Effector memory CD8-positive, alpha-beta T cell (primary cell): ENCODE data around the gene SBF1.

Experiments used
- ATAC-seq: fragments of 150-1000 bp; cut with Tn5 transposase; replicated peaks from 2 replicates; pipeline ENCODE4 v1.10.0; 2021; ENCODE audit warnings: mild to moderate bottlenecking, moderate library complexity
- DNase-seq, 3 experiments: peaks; one replicate each; pipeline ENCODE4 v3.0.0; 2021
- H3K27ac Mint-ChIP-seq, 2 donors: one replicate each; pipeline ENCODE4 v1.8.0; 2022; ENCODE audit warnings: mild to moderate bottlenecking in 2 of 2, mixed read lengths in 2 of 2, moderate library complexity in 2 of 2
- H3K27me3 Mint-ChIP-seq, 2 donors: one replicate each; pipeline ENCODE4 v1.8.0; 2022; ENCODE audit warnings: mixed read lengths in 2 of 2
- H3K36me3 Mint-ChIP-seq: one replicate; pipeline ENCODE4 v1.8.0; 2022; ENCODE audit warnings: mild to moderate bottlenecking, moderate library complexity, mixed read lengths; ENCODE audit not compliant: insufficient read depth
- H3K4me1 Mint-ChIP-seq, 2 donors: one replicate each; pipeline ENCODE4 v1.8.0; 2022; ENCODE audit warnings: low read depth in 2 of 2, mixed read lengths in 2 of 2
- H3K4me3 Mint-ChIP-seq, 2 donors: one replicate each; pipeline ENCODE4 v1.8.0; 2022; ENCODE audit warnings: mild to moderate bottlenecking in 2 of 2, mixed read lengths in 2 of 2, moderate library complexity in 2 of 2
- H3K9me3 Mint-ChIP-seq, 2 donors: one replicate each; pipeline ENCODE4 v1.8.0; 2022; ENCODE audit warnings: mixed read lengths in 2 of 2

SBF1 gene

GRCh38 chr22:50463188-50463900 lies 11.5 kb downstream of the SBF1 start:
- Mint-ChIP-seq H3K27ac (peak overlapping the region; percentile 58 to 69), H3K4me3 (no peak overlapping the region), H3K36me3 (peaks cover 67% of the 10 kb centered on the region), H3K9me3 (no peaks in the 10 kb centered on the region), H3K4me1 (peaks cover 5 to 13% of the 10 kb centered on the region in 2 donors), H3K27me3 (no peaks in the 10 kb centered on the region)
- no peak for DNase-seq
- no peak for ATAC-seq

DNA sequence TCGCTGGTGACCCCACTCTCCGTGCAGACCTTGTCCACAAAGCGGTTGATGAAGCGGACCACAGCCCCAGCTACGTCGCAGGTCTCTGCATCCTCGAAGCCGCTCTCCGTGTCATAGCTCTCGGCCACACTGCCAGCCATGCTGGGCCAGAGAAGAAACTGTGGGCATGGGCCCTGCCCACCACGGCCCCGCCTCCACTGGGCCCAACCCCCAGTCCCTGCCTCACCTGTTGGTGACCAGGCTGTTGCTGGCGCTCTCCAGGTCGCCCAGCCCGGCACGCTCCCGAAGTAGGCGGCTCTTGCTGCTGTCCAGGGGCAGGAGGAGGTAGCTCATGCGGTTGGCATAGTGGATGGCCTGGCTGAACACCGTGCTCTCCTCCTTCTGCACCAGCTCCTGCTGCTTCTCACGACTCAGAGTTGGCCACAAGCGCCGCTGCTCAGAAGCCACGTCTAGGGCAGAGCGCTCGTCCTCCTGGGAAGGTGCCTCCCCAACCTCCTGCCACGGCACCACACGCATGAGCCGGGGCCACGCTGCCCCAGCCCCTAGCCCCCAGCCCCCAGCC lies 12.8 kb downstream of the SBF1 start:
- peaks cover 77% of the 10 kb centered on the region for H3K36me3 Mint-ChIP-seq

GRCh38 chr22:50461536-50461935 lies 13.3 kb downstream of the SBF1 start:
- Mint-ChIP-seq H3K4me1 (peaks cover 0 to 12% of the 10 kb centered on the region in 2 donors), H3K36me3 (peaks cover 79% of the 10 kb centered on the region), H3K27ac (no peak overlapping the region), H3K27me3 (no peaks in the 10 kb centered on the region), H3K4me3 (no peak overlapping the region), H3K9me3 (no peaks in the 10 kb centered on the region)
- DNase-seq, result no peak
- ATAC-seq, result no peak

More for the DNA sequence above, 12.8 kb downstream of the SBF1 start:
- ATAC-seq, result no peak
- Mint-ChIP-seq H3K4me3 (no peak overlapping the region), H3K27me3 (no peaks in the 10 kb centered on the region), H3K9me3 (no peaks in the 10 kb centered on the region), H3K4me1 (peaks cover 5 to 14% of the 10 kb centered on the region in 2 donors), H3K27ac (no peak overlapping the region)
- no peak for DNase-seq

GRCh38 chr22:50460938-50461337 lies 13.9 kb downstream of the SBF1 start:
- no peak overlapping the region for H3K4me3 Mint-ChIP-seq
- ATAC-seq (no peak), DNase-seq (no peak)
- H3K27ac Mint-ChIP-seq, result peak overlapping the region in 1 of 2 donors; percentile 46
- peaks cover 0 to 7% of the 10 kb centered on the region in 2 donors for H3K4me1 Mint-ChIP-seq
- H3K27me3 Mint-ChIP-seq, result no peaks in the 10 kb centered on the region
- no peaks in the 10 kb centered on the region for H3K9me3 Mint-ChIP-seq
- peaks cover 80% of the 10 kb centered on the region for H3K36me3 Mint-ChIP-seq

DNA sequence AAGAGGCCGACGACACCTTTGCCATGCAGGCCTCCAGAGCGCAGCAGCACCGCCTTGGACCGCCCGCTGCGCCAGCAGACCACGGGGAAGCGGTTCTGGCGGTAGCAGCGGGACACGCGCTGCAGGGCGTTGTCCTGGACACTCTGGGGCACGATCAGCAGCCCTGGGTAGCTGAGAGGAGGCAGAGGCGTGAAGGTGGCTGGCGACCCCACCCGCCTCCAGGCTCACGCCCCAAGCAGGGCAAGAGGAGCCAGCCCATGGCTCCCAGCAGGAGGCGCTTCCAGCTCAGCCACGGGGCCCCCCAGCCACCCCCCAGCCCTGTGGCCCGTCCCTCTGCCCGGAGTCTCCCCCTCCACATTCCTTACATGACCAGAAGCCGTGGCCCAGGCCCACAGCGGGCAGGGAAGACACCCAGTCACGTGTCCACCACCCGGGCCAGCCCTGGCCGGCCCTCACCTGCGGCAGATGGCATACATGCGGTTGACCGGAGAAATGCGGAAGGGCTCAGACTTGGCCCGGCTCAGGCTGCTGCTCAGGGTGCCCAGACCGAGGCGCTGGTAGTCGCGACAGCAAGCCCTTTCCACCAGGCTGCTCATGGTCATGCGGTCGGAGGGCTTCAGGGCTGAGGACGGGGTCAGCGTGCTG lies 15.2 kb downstream of the SBF1 start:
- Mint-ChIP-seq H3K36me3 (peaks cover 80% of the 10 kb centered on the region), H3K27me3 (no peaks in the 10 kb centered on the region), H3K4me3 (no peak overlapping the region), H3K27ac (peak overlapping the region in 1 of 2 donors; percentile 29), H3K4me1 (peaks cover 5 to 6% of the 10 kb centered on the region in 2 donors), H3K9me3 (no peaks in the 10 kb centered on the region)
- ATAC-seq, result peak; percentile 51
- no peak for DNase-seq

GRCh38 chr22:50459016-50459415 lies 15.8 kb downstream of the SBF1 start:
- H3K27me3 Mint-ChIP-seq, result no peaks in the 10 kb centered on the region
- ATAC-seq, result no peak
- H3K36me3 Mint-ChIP-seq, result peaks cover 81% of the 10 kb centered on the region
- no peak overlapping the region for H3K4me3 Mint-ChIP-seq
- no peaks in the 10 kb centered on the region for H3K9me3 Mint-ChIP-seq
- H3K27ac Mint-ChIP-seq, result peak overlapping the region in 1 of 2 donors; percentile 49
- H3K4me1 Mint-ChIP-seq, result peaks cover 6% of the 10 kb centered on the region in 2 donors
- no peak for DNase-seq

DNA sequence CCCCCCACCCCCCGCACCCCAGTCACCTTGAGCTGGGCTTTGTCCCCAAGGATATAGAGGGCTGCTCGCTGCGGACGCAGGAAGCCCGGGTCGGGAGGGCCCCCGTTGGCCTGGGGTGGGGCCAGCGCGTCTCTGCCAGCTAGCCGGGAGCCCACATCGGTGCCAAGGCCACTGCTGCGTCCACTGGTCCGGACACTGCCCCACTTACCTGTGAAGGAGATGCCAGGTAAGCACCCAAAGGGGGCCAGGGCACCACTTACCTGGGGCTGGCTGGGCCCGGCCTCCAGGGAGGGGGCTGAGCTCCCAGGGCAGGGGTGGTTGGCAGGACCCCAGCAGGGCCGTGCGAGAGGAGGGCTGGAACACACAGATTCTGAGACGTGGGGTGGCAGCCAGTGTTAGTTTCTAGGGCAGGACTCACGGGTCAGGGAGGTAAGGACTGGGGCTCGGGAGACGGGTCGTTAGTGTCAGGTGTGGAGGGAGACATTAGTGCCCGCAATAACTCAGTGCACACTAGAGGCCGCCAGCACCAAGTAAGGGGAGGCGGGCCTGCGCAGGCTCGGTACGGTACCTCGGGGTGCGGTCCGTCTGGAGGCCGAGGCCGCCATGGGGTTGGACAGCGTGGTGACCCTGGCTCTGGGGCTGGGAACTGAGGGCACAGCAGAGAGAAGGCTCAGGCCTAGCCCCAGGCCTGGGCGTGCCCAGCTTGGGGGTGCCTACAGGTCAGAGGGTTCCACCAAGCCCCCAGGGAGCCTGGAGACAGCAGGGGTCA lies 18.2 kb downstream of the SBF1 start:
- ATAC-seq (peak; percentile 36), DNase-seq (no peak)
- Mint-ChIP-seq H3K9me3 (no peaks in the 10 kb centered on the region), H3K27ac (peak overlapping the region in 1 of 2 donors; percentile 76), H3K36me3 (peaks cover 89% of the 10 kb centered on the region), H3K27me3 (no peaks in the 10 kb centered on the region), H3K4me1 (peaks cover 8 to 13% of the 10 kb centered on the region in 2 donors), H3K4me3 (no peak overlapping the region)

DNA sequence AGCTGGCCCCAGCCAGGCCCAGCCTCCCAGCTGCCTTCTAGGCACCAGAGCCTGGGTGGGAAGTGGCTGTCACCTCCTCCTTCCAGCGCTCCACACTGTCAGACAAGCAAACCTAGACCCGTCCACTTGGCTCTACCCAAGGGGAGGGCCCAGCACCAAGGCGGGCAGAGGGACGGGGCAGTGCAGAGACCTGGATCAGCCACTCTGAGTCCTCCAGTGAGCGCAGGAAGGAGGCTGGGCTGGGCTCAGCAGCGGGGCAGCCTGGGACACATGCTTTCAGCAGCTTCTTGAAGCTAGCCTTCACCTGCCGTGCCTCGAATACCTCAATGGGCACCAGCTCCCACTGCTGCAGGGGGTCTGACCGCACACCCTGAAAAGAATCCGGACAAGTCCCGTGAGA lies 18.8 kb downstream of the SBF1 start:
- Mint-ChIP-seq H3K27ac (peak overlapping the region in 1 of 2 donors; percentile 77), H3K36me3 (peaks cover 89% of the 10 kb centered on the region), H3K4me3 (no peak overlapping the region), H3K9me3 (no peaks in the 10 kb centered on the region), H3K4me1 (peaks cover 10 to 13% of the 10 kb centered on the region in 2 donors), H3K27me3 (no peaks in the 10 kb centered on the region)
- DNase-seq, result no peak
- ATAC-seq, result no peak

DNA sequence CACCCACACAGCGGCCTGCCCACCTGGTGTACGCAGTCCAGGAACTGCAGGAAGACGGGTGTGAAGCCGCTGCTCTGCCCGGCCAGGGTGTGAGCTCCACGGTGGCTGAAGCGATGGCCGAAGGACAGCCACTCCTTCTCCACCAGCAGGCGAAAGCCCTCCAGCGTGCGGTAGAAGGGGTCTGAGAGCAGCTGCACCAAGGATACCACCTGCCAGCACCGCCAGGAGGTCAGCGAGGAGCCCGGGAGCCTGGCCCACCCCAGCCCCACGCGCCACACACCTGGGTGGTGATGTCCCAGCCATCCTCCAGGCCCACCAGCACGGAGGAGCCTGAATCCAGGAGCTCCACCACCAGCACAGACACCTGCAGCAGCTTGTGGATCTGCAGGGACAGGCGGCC lies 19.6 kb downstream of the SBF1 start:
- no peaks in the 10 kb centered on the region for H3K9me3 Mint-ChIP-seq
- H3K36me3 Mint-ChIP-seq, result peaks cover 93% of the 10 kb centered on the region
- no peaks in the 10 kb centered on the region for H3K27me3 Mint-ChIP-seq
- H3K4me3 Mint-ChIP-seq, result peak overlapping the region in 1 of 2 donors; percentile 54
- DNase-seq (no peak), ATAC-seq (no peak)
- peak overlapping the region in 1 of 2 donors; percentile 87 for H3K27ac Mint-ChIP-seq
- peaks cover 12 to 13% of the 10 kb centered on the region in 2 donors for H3K4me1 Mint-ChIP-seq

GRCh38 chr22:50454556-50455075 lies 20.2 kb downstream of the SBF1 start:
- no peak for DNase-seq
- Mint-ChIP-seq H3K27ac (peak overlapping the region; percentile 35 to 87), H3K27me3 (no peaks in the 10 kb centered on the region), H3K36me3 (peaks cover 94% of the 10 kb centered on the region), H3K9me3 (no peaks in the 10 kb centered on the region), H3K4me3 (peak overlapping the region in 1 of 2 donors; percentile 54), H3K4me1 (peaks cover 15 to 16% of the 10 kb centered on the region in 2 donors)
- no peak for ATAC-seq

DNA sequence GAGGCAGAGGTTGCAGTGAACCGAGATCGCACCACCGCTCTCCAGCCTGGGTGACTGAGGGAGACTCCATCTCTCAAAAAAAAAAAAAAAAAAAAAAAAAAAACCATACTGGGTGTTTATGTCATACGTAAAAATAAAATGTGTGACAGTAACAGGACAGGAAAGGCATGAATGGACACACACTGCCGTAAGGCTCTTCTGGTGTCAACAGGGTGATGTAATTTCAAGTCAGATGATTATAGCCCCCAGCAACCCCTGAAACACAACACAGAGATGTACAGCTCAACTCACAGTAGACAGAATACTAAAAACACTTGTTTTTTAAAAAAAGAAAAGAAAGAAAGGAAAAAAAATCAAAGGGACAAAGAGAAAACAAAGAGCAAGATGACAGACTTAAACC lies 22.2 kb downstream of the SBF1 start:
- DNase-seq (no peak), ATAC-seq (no peak)
- no peaks in the 10 kb centered on the region for H3K27me3 Mint-ChIP-seq
- peaks cover 22 to 25% of the 10 kb centered on the region in 2 donors for H3K4me1 Mint-ChIP-seq
- H3K4me3 Mint-ChIP-seq, result no peak overlapping the region
- peak overlapping the region; percentile 75 to 87 for H3K27ac Mint-ChIP-seq
- H3K9me3 Mint-ChIP-seq, result no peaks in the 10 kb centered on the region
- peaks cover 97% of the 10 kb centered on the region for H3K36me3 Mint-ChIP-seq

DNA sequence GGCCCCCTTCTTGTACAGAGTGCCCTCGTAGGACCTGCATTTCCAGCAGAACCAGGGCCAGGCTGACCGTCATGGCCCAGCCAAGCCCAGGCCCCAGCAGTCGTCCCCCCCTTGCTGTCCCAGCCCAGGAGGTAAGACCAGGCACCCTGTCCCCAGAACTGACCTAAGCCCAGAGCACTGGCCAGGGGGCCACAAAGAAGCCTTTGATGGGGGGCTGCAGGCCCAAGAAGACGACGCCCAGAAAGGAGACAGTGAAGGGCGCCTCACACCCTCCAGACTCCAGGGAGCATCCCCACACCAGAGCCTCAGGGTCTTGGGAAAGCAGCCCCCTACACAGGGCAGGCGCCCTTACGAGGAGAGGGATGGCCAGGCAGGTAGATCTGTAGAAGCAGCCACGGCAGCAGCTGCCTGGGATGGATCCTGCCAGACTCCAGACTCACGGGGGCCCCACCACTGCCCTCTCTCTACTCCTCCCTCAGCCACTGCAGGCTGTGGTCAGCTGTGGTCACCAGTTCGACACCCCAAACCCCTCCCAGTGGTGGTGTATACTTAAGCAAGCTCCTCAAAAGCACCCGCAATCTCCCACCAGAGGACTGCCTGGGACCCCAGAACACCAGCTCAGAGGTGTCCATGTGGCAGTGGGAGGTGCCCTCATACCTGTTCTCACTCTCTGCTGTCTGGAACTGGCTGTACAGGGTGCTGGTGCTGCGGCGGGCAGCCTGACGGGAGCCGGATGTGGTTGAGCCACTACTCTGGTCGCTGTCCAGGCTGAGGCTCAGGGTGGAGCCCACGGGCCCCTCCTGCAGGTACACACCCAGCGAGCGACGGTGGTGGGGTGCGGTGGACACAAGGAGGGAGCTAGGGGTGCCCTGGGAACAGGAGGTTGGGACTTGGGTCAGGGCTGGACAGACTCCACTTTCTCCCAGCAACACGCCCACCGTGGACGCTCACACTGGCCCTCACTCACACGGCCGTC lies 27.0 kb downstream of the SBF1 start:
- Mint-ChIP-seq H3K9me3 (no peaks in the 10 kb centered on the region), H3K4me1 (peaks cover 30 to 34% of the 10 kb centered on the region in 2 donors), H3K4me3 (peak overlapping the region in 1 of 2 donors; percentile 46), H3K27ac (peak overlapping the region in 1 of 2 donors; percentile 89), H3K27me3 (no peaks in the 10 kb centered on the region), H3K36me3 (peaks cover 91% of the 10 kb centered on the region)
- DNase-seq, result no peak
- ATAC-seq, result no peak
